Posterior vena cava (tissue), 2 donors: ENCODE measurements around the gene RNF123. TPM values are rescaled to one million over a fixed set of nuclear protein-coding genes. Genes with fewer than 3 reads are reported as not detected.

Experiments used
- DNase-seq: peaks from one replicate; pipeline ENCODE4 v3.0.0-alpha.2; 2020; ENCODE audit warnings: low spot score
- intact Hi-C, 2 donors: fragments of 100-400 bp; cut with DNase I; formaldehyde crosslinking; loops; one replicate each; pipeline versions ENCODE4 v1.14.1 to v1.14.2; 2022 to 2023
- total RNA-seq, 2 donors: library from RNA; stranded (reverse); fragmentation: NEBNext Ultra II Directional; extraction: Animal tissue kit (Norgen Biotek cat#: 25700); gene quantifications; one replicate each; pipeline ENCODE4 v1.2.1, GENCODE V29; 2021
- donor health status: DM: yes; HTN: yes; CAD: no.
- donor health status: DM: yes; HTN: yes; CAD: no.

RNF123 gene
- total RNA-seq, 2 donors from 2014 or later, result 28.3 to 29.5 TPM

DNA sequence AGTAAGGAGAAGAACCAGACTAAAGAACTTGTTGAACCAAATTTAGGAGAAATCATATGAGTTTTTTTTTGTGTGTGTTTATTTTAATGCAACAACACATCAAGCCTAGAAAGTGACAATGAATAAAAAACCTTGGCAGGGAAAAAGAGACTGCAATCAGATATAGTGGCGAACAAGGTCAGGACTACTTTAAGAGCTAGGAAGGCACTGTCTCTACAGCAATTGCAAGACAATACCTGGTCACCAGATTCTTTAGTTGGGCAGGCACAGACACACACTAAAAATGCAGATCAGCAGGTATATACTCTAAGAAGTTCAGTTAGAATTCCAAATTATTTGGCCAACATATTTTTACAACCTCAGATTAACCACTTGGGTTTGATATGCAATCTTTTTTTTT is 65.2 kb downstream of the RNF123 start:
- no peak for DNase-seq
- intact Hi-C loops, result no loop called here

DNA sequence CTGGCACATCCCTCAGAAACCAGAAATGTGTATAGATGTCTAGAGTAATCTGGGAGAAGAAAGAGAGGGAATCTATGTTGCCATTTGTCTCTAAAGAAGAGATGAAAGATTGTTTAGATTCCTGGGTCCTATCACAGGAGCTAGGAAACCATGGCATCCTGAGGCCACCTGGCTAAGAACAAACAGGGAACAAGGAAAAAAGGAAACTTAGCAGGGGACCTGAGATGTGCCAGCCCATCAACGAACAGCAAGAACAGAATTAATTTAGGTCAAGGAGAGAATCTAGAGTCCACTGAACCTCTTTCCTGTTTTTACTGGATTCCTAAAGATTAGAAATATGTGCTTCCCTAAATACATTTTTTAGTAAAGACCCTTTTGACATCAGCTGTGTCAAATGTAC is 66.7 kb downstream of the RNF123 start:
- no peak for DNase-seq
- intact Hi-C loops, result no loop called here

DNA sequence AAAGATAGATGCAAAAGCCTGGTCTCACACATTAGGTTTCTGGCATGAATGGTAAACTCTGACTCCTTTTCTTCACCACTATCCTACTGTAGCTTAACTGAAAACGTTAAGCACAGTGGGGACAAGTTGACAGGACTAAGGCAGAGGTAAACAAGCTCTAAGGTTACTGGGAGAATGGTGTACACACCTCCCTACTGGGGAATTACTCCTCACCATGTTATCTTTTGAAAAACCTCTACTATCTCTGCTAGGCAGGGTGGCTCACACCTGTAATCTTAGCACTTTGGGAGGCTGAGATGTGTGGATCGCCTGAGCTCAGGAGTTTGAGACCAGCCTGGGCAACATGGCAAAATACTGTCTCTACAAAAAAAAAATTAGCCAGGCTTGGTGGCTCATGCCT is 67.8 kb downstream of the RNF123 start:
- intact Hi-C loops, result no loop called here
- no peak for DNase-seq

DNA sequence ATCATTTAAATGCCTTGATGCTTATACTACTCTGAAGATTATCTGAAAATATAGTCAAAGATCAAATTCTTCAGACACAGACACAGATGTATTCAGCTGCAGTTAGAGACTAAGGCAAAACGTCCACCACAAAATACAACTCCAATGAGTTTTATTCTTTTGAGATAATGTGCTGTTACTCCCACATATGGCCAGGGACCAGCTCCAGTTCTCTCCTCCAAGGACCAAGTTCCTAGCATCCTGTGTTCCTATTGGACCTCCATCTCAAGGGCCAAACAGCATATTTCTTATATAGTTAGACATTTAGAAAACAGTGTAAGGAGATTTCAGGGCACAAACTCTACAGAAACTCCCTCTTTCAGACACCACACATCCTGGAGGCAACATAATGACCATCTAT is 69.9 kb downstream of the RNF123 start:
- intact Hi-C loops, result no loop called here
- no peak for DNase-seq

- no peak for DNase-seq
- intact Hi-C loops, result no loop called here
Measured at GRCh38 chr3:49761661-49762060, 72.3 kb downstream of the RNF123 start.

- intact Hi-C loops, result no loop called here
- DNase-seq, result no peak
Measured at GRCh38 chr3:49763981-49764380, 74.6 kb downstream of the RNF123 start.

DNA sequence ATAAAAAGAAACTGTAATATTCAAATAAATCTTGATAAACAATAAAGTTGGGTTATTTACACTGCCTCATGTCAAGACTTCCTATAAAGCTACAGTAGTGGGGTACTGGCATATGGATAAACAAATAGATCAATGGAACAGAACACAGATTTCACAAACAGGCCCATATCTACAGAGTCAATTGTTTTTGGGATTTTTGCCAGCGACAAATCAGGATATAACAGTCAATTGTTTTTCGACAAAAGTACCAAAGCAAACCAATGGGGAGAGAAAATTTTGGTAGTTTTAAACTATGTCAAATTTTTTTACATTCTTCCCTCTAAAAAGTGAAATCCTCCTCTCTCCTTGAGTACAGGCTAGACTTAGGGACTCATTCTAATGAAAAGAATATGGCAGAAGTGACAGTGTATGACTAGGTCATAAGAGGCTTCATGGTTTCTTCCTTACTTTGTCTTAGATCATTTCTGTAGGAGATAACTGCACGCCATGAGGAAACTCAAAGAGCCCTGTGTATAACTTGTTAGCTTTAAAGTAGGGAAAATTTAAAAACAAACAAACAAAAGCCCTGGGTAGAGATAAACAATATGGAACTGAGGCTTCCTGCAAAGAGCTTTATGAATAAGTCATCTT is 80.0 kb downstream of the RNF123 start:
- intact Hi-C loops, result no loop called here
- DNase-seq, result no peak

- intact Hi-C loops, result no loop called here
- DNase-seq, result no peak
Measured at GRCh38 chr3:49769926-49770325, 80.6 kb downstream of the RNF123 start.

Other genes with a start within 250 kb of the RNF123 start
- 10 to 100 TPM; 90.8 to 92.8 TPM for gene DAG1, start 219.3 kb upstream of the RNF123 start, total RNA-seq
- under 1 TPM; 0.42 to 0.48 TPM for gene BSN, start 135.1 kb upstream of the RNF123 start, total RNA-seq
- gene APEH, start 15.2 kb upstream of the RNF123 start, total RNA-seq, result 10 to 100 TPM; 51.8 to 52.5 TPM
- gene MST1, start 83 bp upstream of the RNF123 start, total RNA-seq, result 1 to 10 TPM; 3.0 to 9.1 TPM
- gene AMIGO3, start 30.1 kb downstream of the RNF123 start, total RNA-seq, result not detected
- 10 to 100 TPM; 28.8 to 29.6 TPM for gene GMPPB, start 34.4 kb downstream of the RNF123 start, total RNA-seq
- gene IP6K1, start 97.0 kb downstream of the RNF123 start, total RNA-seq, result 10 to 100 TPM; 31.5 to 33.3 TPM
- gene CDHR4, start 110.3 kb downstream of the RNF123 start, total RNA-seq, result under 1 TPM; 0.29 to 0.46 TPM
- 1 to 10 TPM; 5.6 to 5.9 TPM for gene INKA1, start 113.7 kb downstream of the RNF123 start, total RNA-seq
- gene UBA7, start 124.4 kb downstream of the RNF123 start, total RNA-seq, result 10 to 100 TPM; 32.1 to 56.9 TPM
- 1 to 10 TPM; 1.5 to 2.2 TPM for gene TRAIP, start 167.0 kb downstream of the RNF123 start, total RNA-seq
- gene CAMKV, start 180.3 kb downstream of the RNF123 start, total RNA-seq, result not detected
- 1 to 10 TPM; 1.2 to 1.4 TPM for gene MST1R, start 214.3 kb downstream of the RNF123 start, total RNA-seq
- 1 to 10 TPM; 7.6 to 9.3 TPM for gene MON1A, start 240.3 kb downstream of the RNF123 start, total RNA-seq